GM18867 (cell line): ENCODE measurements around the gene FOXA3.
"Not testable (repeated sequence)": the region's sequence is repeated elsewhere in the genome, so short reads cannot be mapped to it uniquely, and the experiment has no call there.

Source experiments
- ATAC-seq: cut with Tn5 transposase; IDR thresholded peaks from one replicate; pipeline ENCODE4 v1.9.1; 2021; ENCODE audit warnings: mild to moderate bottlenecking, moderate library complexity; ENCODE audit not compliant: unreplicated experiment

FOXA3 gene

DNA sequence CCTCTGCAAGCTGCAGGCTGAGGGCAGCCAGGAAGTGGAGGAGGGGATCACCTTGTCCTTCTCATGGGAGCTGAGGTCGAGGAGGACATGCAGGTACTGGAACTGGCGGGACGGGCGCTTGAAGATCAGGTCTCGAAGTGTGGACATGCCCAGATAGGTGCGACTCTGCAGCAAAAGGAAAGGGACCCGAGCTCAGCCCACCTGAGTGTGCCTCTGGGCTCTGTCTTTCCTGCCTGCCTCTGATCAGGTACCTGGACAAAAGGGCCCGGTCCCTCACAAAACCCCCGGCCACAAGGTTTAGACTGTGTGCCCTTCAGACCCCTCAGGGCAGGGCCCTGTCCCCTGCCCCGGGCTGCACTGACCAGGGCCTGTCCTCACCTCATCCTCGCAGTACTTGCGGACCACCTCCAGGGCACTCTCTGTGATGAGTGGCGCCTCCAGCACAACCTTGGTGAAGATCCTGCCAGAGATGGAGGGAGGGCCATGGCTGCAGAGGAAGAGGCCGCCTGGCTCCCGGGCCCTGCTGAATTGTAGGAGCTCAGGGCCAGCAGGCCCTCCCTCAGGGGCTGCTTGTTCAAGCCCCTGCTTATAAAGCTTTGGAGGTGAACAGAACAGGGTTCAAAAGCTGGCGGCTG lies 36.5 kb upstream of the FOXA3 start:
- no peak for ATAC-seq

DNA sequence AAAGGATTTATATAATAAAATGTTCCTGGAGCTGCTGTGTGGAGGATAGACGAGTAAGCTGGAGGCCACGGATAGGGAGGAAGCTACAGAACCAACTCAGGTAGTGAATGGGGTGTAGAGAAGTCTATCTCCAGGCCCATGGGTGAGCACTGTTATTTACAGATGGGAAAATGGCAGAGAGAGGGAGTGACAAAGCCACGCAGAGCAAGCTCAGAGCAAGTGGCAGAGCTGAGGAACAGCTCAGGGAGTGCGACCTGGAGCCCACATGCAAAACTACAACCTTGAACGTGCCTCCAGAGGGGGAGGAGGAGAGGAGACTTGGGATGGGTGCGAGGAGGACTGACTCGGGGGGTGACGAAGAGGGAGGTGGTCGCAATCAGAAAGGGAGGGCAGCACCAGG lies 35.6 kb upstream of the FOXA3 start:
- ATAC-seq, result no peak

DNA sequence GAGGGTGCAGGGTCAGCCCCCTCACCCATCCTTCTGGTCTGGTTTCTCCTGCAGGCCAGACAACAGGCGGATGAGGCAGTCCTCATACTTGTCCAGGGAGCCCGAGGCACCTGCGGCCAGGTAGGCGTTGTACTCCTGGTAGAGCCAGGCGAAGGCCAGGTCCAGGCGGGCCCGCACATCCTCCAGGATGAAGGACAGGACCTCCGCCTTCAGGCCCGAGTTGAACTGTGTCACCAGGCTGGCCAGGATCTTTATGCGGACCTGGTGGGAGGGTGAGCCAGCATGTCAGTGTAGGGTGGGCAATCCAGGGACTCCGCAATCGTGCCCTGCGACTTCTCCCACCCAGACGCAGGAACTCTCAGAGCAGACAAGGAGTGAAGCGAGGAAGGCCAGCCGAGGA lies 35.2 kb upstream of the FOXA3 start:
- no peak for ATAC-seq

DNA sequence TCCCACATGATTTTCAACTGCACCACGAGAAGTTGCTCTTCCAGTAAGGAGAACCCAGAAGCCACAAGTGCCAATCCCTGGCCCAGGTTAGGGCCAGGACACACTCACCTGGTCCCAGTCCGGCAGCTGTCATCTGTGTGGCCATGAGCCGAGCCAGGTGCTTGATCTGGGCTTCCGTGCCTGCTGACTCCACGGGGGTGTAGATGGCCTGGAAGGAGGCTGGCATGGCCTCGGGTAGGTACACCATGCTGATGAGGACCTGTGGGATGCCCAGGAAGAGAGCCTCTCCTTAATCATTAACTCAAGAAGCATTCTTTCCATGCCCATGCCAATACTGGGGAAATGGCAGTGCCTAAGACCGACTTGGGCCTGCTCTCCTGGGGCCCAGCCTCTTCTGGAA lies 29.2 kb upstream of the FOXA3 start:
- ATAC-seq, result no peak

DNA sequence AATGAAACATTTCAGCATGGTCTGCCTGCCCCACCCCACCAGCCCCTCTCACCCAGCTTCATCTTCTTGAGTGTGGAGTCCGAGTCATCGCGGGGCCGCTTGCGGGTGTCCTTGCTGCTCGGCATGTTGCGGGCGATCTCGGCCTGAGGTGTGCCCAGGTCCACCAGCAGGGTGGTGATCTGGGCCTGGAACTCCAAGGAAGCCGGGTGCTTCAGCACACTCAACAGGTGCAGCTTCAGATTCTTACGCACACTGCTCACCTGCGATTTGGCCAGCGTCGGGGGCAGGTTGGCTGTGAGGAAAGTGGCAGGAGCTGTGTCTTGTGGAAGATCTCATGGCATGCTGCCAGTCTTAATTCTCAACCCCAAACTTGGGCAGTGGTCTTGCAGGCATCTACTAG lies 21.9 kb upstream of the FOXA3 start:
- ATAC-seq, result no peak

DNA sequence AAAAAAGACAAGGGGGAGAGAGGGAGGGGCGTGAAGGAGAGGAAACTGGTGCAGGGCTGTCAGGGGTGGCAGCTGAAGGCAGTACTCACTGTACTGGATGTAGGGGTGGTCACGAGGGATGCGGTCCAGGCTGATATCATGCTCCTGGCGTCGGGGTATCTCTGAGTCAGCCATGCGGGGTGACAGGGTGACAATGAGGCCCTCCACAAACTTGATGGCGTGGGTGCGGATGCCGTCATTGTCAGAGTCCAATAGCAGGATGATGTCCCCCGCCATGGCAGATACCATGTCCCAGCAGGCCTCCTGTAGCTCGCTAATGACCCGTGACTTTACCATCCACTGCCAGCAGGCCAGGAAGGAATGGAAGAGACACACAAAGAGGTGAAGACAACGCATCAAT lies 16.5 kb upstream of the FOXA3 start:
- ATAC-seq, result no peak

DNA sequence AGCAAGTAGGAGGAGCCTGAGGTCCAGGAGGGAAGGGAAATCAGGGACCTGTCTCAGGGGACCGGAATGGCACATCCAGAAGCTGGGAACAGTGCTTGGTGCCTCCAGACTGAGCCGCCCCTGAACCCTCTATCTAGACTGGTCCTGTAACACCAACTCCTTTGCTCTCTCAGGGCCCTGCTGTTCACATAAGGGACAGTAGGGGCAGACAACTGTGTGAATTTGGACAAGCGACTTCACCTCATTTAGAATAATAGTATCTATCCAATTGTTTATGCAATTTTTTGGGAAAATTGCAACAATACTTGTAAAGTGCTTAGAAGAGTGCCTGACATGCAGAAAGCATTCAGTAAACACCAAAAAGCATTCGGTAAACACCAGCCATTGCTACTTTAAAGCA lies 15.2 kb upstream of the FOXA3 start:
- ATAC-seq, result no peak

DNA sequence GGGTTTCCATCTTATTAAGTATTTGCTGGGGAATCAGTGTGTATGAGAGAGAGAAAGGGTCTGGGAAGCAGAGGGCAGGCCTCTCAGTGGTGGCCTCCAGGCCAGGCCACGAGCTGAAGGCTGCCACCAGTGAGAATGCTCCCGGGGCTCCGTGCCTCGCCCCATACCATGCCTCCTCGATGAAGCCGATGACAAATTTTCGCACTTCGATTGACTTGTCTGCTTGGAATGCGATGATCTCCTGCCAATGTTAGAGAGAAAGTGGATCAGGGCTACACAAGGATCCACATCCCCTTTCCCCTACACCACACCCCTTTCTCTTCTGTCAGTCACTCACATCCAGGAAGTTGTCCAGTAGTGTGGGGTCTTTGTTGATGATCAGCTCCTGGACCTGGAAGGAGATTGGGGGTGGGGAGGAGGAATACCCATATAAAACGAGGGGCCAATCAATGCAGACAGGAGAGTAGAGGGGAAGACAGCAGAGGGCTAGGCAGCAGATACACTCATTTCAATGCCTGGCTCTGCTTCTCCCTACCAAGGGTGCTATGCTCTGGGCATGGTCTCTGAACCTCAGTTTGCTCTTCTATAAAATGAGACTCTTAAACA lies 11.9 kb upstream of the FOXA3 start:
- no peak for ATAC-seq

DNA sequence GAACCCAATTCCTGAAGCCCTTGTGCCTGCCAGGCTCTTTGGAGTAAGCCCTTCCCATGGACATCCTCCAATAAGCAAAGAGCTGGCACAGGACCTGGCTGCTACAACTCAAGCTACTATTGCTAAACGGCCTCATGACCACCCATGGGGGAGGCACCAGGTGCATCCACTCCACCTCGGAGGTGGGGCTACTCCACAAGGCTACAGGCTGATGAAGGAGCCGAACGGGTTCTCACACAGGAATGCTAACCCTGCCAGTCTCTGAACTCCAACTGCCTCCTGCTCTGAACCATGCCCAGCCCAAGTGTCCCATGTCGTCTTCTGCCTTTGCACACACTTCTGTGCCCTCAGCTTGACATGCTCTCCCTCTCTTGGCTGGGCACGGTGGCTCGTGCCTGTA lies 11.1 kb upstream of the FOXA3 start:
- no peak for ATAC-seq

DNA sequence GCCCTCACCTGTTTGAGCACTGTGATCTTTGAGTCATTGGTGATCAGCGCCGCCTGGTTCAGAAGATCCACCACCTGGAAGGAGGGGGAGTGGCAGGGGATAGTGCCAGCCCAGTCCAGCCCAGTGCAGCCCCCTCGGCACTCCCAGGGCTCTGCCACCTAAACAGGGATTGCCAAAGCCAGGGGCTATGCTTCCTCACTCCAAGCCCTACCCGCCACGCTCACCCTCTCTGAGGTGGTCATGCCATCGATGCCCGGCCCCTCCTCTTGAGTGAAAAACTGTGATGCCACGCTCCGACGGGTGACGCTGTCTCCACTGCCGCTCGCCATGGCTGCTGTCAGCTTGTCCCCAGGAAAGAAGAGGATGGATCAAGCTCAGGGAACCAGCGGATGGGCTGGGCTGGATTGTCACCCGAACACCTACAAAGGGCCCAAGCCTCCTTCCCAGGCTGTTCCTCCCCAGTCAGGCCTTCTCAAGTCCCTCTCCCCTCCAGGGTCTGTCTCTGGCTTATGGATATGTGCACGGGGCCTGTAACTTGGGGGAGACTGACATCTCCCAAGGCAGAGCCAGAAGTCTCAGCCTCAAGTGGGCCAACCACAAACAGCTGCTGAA lies 9.9 kb upstream of the FOXA3 start:
- no peak for ATAC-seq

DNA sequence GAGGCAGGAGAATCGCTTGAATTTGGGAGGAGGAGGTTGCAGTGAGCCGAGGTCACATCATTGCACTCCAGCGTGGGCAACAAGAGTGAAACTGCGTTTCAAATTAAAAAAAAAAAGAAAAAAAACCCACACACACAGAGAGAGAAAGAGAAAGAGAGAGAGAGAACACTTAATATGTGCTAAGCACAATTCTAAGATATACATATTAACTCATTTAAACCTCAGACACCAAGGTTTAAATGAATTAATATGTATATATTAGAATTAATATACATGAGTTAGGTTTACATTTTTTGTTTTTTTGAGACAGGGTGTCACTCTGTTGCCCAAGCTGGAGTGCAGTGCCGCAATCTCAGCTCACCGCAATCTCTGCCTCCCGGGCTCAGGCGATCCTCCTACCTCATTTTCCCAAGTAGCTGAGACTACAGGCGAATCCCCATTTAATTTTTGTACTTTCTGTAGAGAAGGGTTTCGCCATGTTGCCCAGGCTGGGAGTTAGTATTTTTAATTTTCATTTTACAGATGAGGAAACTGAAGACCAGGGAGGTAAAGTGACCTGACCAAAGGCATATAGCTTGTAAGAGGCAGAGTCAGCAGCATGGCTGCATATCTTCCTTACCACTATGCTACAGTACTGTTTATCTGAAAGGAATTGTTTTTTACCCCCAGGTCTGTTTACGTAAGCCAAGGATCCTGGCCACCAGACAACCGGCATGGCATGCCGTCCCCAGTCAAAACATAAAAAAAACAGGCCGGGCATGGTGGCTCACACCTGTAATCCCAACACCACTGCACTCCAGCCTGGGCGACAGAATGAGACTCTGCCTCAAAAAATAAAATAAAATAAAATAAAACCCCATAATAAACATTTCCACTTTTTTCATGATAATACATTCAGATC lies 3.5 kb upstream of the FOXA3 start:
- ATAC-seq, result no peak

DNA sequence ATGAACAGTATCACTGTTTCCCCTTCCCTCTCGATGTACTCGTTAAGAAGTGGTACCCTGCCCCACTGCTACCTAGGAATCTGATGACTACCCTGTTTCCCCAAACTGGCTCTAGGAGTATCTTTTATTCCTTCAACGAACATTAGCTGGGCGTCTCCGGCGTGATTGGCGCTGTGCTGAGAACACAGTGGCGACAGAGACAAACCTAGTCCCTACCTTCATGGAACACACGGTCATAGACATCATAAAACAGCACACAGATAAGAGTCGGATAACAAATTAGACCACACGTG lies 1.9 kb upstream of the FOXA3 start:
- no peak for ATAC-seq

DNA sequence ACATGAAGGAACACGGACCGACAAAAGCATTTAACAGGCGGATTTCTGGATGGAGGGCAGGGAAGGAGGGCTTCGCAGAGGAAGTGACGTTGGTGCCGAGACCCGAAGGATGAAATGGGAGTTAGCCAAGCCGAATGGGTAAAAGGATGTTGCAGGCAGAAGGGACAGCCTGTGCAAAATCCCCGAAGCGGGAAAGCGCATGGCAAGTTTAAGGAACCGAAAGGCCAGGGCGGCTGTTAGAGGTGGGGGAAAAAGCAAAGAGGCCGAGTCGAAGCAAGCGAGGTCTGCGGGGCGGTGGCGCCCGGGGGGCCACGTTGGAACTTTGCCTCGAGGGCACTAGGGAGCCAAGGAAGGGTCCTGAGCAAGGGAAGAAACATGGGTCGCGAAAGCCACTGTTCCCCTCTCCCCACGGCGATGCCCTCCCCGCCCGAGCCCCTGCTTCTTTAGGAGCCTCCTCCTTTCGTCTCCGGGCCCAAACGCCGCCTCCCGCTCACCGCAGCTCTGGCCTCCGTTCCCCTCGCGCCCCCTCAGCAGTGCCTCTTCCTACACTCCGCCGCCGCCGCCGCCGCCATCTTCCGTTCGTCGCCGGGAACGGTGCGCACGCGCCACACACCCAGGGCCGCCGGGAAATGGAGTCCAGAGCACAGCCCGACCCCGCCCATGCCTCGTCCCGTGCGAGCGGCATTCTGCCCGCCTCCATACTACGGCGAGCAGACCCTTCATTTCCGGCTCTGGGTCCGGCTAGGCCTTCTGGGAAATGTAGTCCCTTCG lies 1.4 kb upstream of the FOXA3 start, which contains the start of gene SYMPK:
Gene SYMPK (minus strand): TSS at position 584 of the 771 bp plus-strand sequence. CDS start 8,652 bp downstream, outside the sequence.
- ATAC-seq, result peak; percentile 90

DNA sequence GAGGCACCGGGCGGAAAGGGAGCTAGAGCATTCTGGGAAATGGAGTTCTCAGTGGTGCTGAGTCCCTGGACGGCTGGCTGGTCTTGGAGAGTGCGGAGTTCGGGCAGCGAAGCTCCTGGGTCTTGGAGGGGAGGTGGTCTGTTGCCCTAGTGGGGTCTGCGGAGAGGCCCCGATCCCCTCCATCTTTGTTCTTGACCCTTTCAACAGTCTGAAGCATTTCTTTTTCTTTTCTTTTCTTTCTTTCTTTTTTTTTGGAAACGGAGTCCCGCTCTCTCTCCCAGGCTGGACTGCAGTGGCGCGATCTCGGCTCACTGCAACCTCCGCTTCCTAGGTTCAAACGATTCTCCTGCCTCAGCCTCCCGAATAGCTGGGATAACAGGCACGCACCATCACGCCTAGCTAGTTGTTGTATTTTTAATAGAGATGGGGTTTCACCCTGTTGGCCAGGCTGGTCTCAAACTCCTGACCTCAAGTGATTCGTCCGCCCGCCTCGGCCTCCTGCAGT lies 739 bp upstream of the FOXA3 start:
- ATAC-seq, result no peak

DNA sequence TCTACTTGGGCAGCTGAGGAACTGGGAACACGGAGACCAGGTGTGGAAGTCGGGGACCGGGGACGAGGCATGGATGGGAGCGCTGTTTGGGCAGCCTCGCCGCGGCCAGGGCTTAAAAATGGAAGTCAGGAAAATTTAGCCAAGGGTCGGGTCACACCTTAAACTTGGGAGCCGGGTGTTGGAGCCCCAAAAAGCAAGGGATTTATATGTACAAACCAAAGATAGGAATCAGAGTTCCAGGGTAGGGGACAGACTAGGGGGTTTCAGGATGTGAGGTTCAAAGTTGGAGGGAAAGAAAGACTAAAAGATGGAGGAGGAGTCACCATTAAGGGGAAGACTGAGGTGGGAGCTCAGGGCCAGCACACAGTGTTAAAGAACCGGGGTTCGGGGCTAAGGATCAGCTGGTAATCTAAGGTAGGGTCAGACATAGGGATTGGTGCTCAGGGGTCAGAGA lies 530 bp downstream of the FOXA3 start:
- ATAC-seq, result no peak

DNA sequence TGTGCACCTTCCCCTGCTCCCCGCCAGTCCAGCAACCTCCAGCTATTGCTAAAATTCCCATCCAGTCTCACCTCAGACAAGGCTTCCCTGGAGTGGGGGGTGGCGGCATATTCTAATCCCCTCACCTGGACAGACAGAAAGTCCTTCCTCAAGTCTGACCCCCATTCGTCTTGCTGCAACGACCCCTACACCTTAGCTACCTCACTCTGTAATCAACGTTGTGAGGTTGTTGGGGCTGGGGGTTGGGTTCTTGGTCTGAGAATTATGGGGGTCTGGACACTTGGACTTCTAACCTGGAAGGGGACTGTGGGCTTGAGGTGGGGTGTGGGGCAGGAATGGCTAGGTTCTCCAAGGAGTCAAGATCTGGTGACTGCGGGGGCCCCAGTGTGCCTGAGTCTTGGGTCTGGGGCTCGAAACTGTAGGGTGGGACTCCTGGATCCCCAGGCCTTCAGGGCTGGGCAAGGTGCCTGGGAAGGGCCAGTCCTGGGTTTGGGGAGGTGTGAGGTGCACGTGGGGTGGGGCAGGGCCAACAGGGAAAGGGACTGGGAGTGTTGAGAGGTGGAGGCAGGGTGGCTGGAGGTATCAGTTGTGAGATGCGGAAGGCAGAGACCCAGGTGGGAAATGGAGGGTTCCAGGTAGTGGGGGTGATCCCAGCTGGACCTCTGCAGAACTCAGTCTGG lies 1.3 kb downstream of the FOXA3 start:
- ATAC-seq, result no peak

DNA sequence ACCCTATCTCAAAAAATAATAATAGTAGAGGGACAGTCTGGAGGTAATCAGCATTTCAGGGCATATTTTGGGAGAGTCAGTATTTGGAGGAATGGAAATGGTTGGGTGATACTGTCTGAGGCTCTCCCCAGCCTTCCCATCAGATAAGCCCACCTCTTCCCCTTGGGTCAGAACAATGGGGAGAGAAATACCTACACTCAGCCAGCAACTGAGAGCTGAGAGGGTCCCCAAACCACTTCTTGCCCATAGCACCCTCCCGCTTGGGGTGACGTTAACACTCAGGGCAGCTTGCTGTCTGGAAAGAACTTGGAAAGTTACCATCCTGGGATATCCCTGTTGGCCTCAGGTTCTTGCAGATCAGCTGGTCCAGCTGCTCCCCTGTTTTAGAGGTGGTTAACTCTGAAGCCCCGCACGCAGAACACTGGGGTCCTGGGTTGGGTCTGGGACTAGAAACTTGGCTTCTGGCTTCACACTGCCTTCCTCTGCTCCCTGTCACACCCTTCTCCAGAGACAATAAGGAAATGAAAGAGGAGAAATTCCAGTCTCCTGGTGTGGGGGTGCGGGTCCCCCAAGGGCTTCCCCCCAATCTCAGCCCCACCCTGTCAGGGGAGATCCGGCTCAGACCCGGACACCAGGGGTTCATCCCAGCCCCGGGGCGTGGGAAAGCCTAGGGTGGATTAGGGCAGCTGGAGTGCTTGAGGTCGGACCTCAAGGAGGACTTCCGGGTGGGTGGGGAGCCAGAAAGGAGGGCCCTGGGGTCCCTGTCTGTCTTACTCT lies 2.5 kb downstream of the FOXA3 start:
- no peak for ATAC-seq

DNA sequence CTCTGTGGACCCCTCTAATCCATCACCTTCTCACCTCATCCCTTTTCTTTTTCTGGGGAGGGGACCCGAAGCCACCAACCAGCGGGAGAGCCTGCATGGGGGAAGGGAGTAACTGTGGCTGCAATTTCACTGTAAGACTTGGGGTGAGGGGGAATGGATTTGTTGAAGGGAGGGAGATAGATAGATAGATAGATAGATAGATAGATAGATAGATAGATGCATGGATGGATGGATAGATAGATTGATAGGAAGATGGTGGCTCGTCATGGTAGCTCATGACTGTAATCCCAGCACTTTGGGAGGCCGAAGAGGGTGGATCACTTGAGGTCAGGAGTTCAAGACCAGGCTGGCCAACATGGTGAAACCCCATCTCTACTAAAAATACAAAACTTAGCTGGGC lies 3.1 kb downstream of the FOXA3 start:
- not testable (repeated sequence) for ATAC-seq

DNA sequence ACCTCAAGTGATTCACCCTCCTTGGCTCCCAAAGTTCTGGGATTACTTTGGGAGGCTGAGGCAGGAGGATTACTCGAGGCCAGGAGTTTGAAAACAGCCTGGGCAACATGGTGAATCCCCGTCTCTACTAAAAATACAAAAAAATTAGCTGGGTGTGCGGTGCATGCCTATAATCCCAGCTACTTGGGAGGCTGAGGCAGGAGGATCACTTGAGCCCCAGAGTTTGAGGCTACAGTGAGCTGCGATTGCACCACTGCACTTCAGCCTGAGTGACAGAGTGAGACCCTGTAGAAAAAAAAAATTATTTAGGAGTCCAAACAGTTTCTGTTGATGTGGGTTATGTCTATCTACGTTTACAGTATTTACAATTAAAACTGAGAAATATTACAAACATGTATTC lies 6.7 kb downstream of the FOXA3 start:
- ATAC-seq, result no peak
